Uterus (tissue), 4 donors: ENCODE data around the gene KRTAP10-9. TPM values are rescaled to one million over a fixed set of nuclear protein-coding genes. Genes with fewer than 3 reads are reported as not detected.

Source experiments
- DNase-seq, 2 donors: peaks; one replicate each; pipeline ENCODE4 v3.0.0-alpha.2; 2019 to 2020
- H3K27ac ChIP-seq, 2 donors: fragments of 200-600 bp; sonication (generic); 1 replicate in 1 of 2; 2 replicates in 1 of 2; pipeline ENCODE4 v1.5.1; 2016 to 2018
- H3K27me3 ChIP-seq, 2 donors: fragments of 200-600 bp; sonication (generic); one replicate each; pipeline ENCODE4 v1.5.1; 2018 to 2019; ENCODE audit warnings: control low read depth in 1 of 2
- H3K36me3 ChIP-seq, 2 donors: fragments of 200-600 bp; sonication (generic); one replicate each; pipeline ENCODE4 v1.5.1; 2019; ENCODE audit warnings: control low read depth in 1 of 2
- H3K4me1 ChIP-seq, 2 donors: fragments of 200-600 bp; sonication (generic); one replicate each; pipeline ENCODE4 v1.5.1; 2018 to 2019; ENCODE audit warnings: control low read depth in 1 of 2
- H3K4me3 ChIP-seq, 2 donors: fragments of 200-600 bp; sonication (generic); 1 replicate in 1 of 2; 2 replicates in 1 of 2; pipeline ENCODE4 v1.5.1; 2018 to 2019; ENCODE audit warnings: mild to moderate bottlenecking in 1 of 2
- H3K9me3 ChIP-seq, 2 donors: fragments of 200-600 bp; sonication (generic); one replicate each; pipeline ENCODE4 v1.5.1; 2019; ENCODE audit warnings: control low read depth in 1 of 2
- POLR2A ChIP-seq, 2 donors: fragments of 450-650 bp; IDR thresholded peaks; one replicate each; pipeline ENCODE4 v1.6.1; 2016; ENCODE audit warnings: antibody characterized with exemption in 2 of 2, mild to moderate bottlenecking in 1 of 2, moderate library complexity in 1 of 2
- intact Hi-C: fragments of 100-400 bp; cut with DNase I; formaldehyde crosslinking; loops from one replicate; pipeline ENCODE4 v1.15.1; 2023; ENCODE audit warnings: low total_unique reads
- total RNA-seq, 4 donors: library from RNA; depleted of rRNA in 3 of 4; stranded (reverse); fragments of >200 nt in 3 of 4; gene quantifications; one replicate each; pipeline versions ENCODE4 v1.1.0 to v1.2.4, GENCODE V29; 2014 to 2023
- TF ChIP-seq, protein P1 (sequence below), 4 experiments: fragments of 200-600 bp in 2 of 4; fragments of 450-650 bp in 2 of 4; sonication (generic) in 2 of 4; IDR thresholded peaks; one replicate each; pipeline ENCODE4 v1.5.1; 2016 to 2019; ENCODE audit warnings: antibody characterized with exemption in 4 of 4, mild to moderate bottlenecking in 2 of 4, moderate library complexity in 1 of 4
- donor health status: DM: yes; HTN: yes; CAD: no.

Gene KRTAP10-9
- total RNA-seq, 4 donors from 2014 or later = not detected

DNA sequence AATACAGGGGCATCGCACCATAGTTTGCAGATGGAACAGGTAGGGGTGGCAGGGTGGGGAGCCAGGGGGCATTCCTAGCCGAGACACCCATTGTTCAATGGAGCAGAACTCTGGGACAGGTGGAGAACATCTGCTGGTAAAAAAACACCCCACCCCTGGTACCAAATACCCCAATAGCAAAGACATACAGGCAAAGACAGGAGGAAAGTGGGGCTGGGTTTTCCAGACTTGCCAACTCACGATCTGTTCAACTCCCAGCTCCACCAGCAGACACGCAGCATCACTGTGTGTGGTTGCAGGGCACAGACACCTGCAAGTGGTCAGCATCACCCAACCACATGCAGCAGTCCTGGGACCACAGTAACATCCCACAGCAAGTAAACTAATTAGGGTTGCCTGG, 15.3 kb upstream of the KRTAP10-9 start:
- Histone ChIP-seq H3K27ac (no peak overlapping the region), H3K4me3 (no peak overlapping the region), H3K4me1 (no peaks in the 10 kb centered on the region), H3K36me3 (no peaks in the 10 kb centered on the region), H3K9me3 (peaks cover 0 to 2% of the 10 kb centered on the region in 2 donors), H3K27me3 (no peaks in the 10 kb centered on the region)
- no peak for DNase-seq
- intact Hi-C loops = no loop called here
- TF ChIP-seq, protein P1, sequence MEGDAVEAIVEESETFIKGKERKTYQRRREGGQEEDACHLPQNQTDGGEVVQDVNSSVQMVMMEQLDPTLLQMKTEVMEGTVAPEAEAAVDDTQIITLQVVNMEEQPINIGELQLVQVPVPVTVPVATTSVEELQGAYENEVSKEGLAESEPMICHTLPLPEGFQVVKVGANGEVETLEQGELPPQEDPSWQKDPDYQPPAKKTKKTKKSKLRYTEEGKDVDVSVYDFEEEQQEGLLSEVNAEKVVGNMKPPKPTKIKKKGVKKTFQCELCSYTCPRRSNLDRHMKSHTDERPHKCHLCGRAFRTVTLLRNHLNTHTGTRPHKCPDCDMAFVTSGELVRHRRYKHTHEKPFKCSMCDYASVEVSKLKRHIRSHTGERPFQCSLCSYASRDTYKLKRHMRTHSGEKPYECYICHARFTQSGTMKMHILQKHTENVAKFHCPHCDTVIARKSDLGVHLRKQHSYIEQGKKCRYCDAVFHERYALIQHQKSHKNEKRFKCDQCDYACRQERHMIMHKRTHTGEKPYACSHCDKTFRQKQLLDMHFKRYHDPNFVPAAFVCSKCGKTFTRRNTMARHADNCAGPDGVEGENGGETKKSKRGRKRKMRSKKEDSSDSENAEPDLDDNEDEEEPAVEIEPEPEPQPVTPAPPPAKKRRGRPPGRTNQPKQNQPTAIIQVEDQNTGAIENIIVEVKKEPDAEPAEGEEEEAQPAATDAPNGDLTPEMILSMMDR (IDR thresholded peaks at IDR 0.05) = no peak
- no peak for TF ChIP-seq POLR2A (IDR thresholded peaks at IDR 0.05)

DNA sequence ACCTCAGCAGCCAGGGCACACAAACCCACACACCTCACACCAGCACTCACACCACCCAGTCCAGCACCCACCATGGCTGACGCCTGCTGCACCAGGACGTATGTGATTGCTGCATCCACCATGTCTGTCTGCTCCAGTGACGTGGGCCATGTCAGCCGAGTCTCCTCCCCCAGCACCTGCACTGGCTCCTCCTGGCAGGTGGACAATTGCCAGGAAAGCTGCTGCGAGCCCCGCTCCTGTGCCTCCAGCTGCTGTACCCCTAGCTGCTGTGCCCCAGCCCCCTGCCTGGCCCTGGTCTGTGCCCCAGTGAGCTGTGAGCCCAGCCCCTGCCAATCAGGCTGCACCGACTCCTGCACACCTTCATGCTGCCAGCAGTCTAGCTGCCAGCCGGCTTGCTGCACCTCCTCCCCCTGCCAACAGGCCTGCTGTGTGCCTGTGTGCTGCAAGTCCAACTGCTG, 14.8 kb upstream of the KRTAP10-9 start, which contains the start of gene KRTAP10-8:
Gene KRTAP10-8 (plus strand): TSS at position 51 of the 458 bp plus-strand sequence. CDS start 22 bp downstream, at position 73.
- H3K4me1 ChIP-seq = no peaks in the 10 kb centered on the region
- H3K4me3 ChIP-seq = no peak within 1 kb of the TSS
- DNase-seq = no peak
- peaks cover 0 to 2% of the 10 kb centered on the region in 2 donors for H3K9me3 ChIP-seq
- no peak within 1 kb of the TSS for H3K27ac ChIP-seq
- TF ChIP-seq, protein P1 (IDR thresholded peaks at IDR 0.05) = no peak
- no peak for TF ChIP-seq POLR2A (IDR thresholded peaks at IDR 0.05)
- intact Hi-C loops = no loop called here
- H3K36me3 ChIP-seq = no peaks in the 10 kb centered on the region
- no peaks in the 10 kb centered on the region for H3K27me3 ChIP-seq

DNA sequence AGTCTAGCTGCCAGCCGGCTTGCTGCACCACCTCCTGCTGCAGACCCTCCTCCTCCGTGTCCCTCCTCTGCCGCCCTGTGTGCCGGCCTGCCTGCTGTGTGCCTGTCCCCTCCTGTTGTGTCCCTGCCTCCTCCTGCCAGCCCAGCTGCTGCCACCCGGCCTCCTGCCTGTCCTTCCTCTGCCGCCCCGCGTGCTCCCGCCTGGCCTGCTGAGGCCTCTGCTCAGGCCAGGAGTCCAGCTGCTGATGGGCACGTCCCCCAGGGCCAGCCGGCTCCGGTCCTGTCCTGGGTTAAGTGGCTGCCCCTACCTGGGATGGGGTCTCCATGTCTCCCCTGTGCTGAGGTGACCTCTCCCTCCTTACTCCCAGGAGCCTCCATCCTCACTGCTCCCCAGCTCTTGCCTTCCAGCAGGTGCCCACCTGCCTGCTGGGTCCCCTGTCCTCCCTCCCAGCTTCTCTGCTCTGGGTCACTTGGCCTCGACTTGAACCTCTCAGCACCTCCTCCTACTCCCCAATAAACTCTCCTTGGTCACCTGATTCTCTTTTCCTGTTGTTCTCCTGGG, 14.1 kb upstream of the KRTAP10-9 start:
- intact Hi-C loops = no loop called here

DNA sequence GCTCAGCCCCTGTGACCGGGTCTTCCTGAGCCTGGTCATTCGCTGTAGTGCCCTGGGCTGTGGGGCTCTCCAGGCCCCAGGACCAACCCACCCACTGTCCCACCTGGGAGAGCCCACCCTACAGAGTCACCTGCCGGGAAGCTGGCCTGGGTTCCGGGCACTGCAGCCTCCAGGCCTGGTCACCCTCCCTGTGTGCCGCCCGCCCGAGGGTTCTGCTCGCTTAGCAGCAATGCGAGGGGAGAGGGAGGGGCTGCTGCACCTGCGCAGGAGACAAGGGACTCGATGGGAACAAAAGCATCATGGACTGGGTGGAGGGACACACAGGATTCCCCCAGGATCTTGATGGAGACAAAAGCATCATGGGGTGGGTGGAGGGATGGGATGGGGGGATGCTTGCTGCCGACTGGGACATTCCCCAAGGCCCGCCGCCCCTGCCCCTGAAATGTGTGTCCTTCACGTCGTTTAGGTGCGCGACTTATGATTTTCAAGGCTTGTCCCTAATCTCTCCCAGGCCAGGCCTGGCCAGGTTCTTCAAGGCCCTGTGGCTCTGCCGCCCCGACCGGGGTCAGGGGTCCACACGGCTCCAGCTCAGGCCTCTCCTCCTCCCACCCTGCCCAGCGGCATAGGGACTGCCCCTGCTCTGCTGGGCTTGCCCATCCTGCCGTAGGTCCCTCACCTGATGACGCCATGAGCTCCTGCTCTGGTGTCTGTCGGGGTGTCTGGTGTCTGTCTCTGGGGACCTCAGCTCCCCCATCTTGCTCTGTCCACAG, 13.3 kb upstream of the KRTAP10-9 start:
- Histone ChIP-seq H3K27ac (no peak overlapping the region), H3K4me1 (no peaks in the 10 kb centered on the region), H3K9me3 (peaks cover 0 to 2% of the 10 kb centered on the region in 2 donors), H3K4me3 (no peak overlapping the region), H3K36me3 (no peaks in the 10 kb centered on the region), H3K27me3 (no peaks in the 10 kb centered on the region)
- intact Hi-C loops = no loop called here
- TF ChIP-seq POLR2A (IDR thresholded peaks at IDR 0.05) = no peak
- TF ChIP-seq, protein P1 (IDR thresholded peaks at IDR 0.05) = no peak
- no peak for DNase-seq

More for the DNA sequence above, 14.1 kb upstream of the KRTAP10-9 start:
- no peak overlapping the region for H3K27ac ChIP-seq
- DNase-seq = no peak
- no peaks in the 10 kb centered on the region for H3K27me3 ChIP-seq
- peaks cover 0 to 2% of the 10 kb centered on the region in 2 donors for H3K9me3 ChIP-seq
- H3K4me3 ChIP-seq = no peak overlapping the region
- H3K4me1 ChIP-seq = no peaks in the 10 kb centered on the region
- TF ChIP-seq POLR2A (IDR thresholded peaks at IDR 0.05) = no peak
- TF ChIP-seq, protein P1 (IDR thresholded peaks at IDR 0.05) = no peak
- no peaks in the 10 kb centered on the region for H3K36me3 ChIP-seq

DNA sequence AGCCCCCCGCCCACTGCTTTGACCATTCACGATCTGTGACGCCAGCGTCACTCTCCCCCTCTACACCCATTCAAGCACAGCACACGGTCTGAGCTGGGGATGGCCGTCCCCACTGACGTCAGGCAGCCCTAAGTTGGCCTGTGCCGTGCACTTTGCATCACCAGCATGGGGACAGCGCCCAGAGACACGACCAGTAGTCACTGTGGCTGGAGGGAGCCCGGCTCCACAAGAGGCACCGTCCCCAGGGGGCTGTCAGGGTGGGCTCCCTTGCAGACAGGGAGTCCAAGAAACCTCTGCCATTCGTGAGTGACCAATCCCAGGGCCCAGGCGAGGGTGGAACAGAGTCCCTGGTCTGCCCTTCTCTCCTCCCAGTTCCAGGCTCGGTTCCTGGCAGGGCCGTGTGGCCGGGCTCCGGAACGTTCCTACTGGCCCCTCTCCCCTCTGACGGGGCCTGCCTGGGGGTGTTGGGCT, 12.7 kb upstream of the KRTAP10-9 start:
- Histone ChIP-seq H3K27ac (no peak overlapping the region), H3K4me3 (no peak overlapping the region), H3K4me1 (no peaks in the 10 kb centered on the region), H3K9me3 (peaks cover 0 to 1% of the 10 kb centered on the region in 2 donors), H3K27me3 (no peaks in the 10 kb centered on the region), H3K36me3 (no peaks in the 10 kb centered on the region)
- TF ChIP-seq, protein P1 (IDR thresholded peaks at IDR 0.05) = no peak
- TF ChIP-seq POLR2A (IDR thresholded peaks at IDR 0.05) = no peak
- DNase-seq = no peak
- intact Hi-C loops = no loop called here
